BLaER1 treated with 17β-estradiol and CSF1 and Interleukin-3, amounts not matched to agents 10 nM and 100 nM (cell line): ENCODE measurements around the gene GPRC5C.

Experiments used
- H3K27ac ChIP-seq, 11 experiments: shearing (Covaris generic); formaldehyde crosslinking; 2 replicates each; pipeline ENCODE4 v1.8.1; 2022
- H3K27me3 ChIP-seq, 11 experiments: shearing (Covaris generic); formaldehyde crosslinking; 2 replicates each; pipeline ENCODE4 v1.8.1; 2022
- H3K36me3 ChIP-seq, 11 experiments: shearing (Covaris generic); formaldehyde crosslinking; 2 replicates each; pipeline ENCODE4 v1.8.1; 2022
- H3K4me1 ChIP-seq, 10 experiments: shearing (Covaris generic); formaldehyde crosslinking; 2 replicates each; pipeline ENCODE4 v1.8.1; 2022
- H3K4me2 ChIP-seq, 11 experiments: shearing (Covaris generic); formaldehyde crosslinking; 2 replicates each; pipeline ENCODE4 v1.8.1; 2022
- H3K4me3 ChIP-seq, 10 experiments: shearing (Covaris generic); formaldehyde crosslinking; 2 replicates each; pipeline ENCODE4 v1.8.1; 2022
- H3K9ac ChIP-seq, 11 experiments: shearing (Covaris generic); formaldehyde crosslinking; 2 replicates each; pipeline ENCODE4 v1.8.1; 2022
- H3K9me3 ChIP-seq, 11 experiments: shearing (Covaris generic); formaldehyde crosslinking; replicated peaks in 1 of 11; 2 replicates each; pipeline ENCODE4 v1.8.1; 2022
- H4K20me1 ChIP-seq, 11 experiments: shearing (Covaris generic); formaldehyde crosslinking; 2 replicates each; pipeline ENCODE4 v1.8.1; 2022
- Cebpa-rat ChIP-seq, 11 experiments: shearing (Covaris generic); IDR thresholded peaks; 2 replicates each; pipeline ENCODE4 v1.8.1; 2022

The GPRC5C gene

DNA sequence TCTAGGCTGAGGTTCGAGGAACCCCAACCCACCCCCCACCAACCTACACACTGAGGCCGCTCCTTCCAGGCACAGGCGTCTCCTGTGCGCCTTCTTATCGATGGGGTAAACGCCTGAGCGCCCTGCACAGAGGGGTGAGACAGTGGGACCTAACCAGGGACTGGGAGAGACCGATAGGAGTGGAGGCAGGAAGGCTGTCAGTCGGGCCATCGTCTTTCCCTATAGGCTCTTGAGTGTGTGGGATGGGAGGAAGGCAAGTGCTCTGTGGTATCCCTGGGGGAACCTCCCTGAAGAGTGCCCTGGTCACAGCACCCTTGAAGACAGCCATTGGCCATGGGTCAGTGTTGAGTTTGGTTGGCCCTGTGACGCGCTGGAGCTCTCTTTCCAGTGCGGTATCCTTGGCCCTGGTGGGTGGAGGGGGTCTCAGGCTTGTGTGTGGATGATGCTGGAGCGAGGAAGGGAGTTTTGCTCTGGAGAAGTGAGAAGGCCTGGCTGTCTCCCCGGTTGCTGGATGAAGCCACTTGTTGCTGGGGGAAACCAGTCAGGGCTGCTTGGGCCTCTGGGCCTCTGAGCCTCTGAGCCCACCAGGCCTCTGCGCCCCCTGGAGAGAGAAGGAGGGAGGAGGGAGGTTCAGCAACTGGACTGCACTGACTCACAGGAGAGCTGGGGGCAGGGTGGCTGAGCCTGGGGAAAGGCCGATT is 1.7 kb downstream of the GPRC5C start:
- peaks cover 12 to 24% (median 21%) of the 10 kb centered on the region in 11 experiments for H3K9me3 ChIP-seq
- peak overlapping the region in 1 of 10 experiments; percentile 73; a peak in 1 of 20 replicates for H3K4me3 ChIP-seq
- no peak overlapping the region for H3K9ac ChIP-seq
- peaks cover 36 to 58% (median 52%) of the 10 kb centered on the region in 11 experiments for H3K27me3 ChIP-seq
- peak overlapping the region in 10 of 11 experiments; percentile 2 to 100 (median 44); a peak in 18 of 22 replicates for H3K4me2 ChIP-seq
- TF ChIP-seq Cebpa-rat (IDR thresholded peaks at IDR 0.05): no peak
- H3K36me3 ChIP-seq: peaks cover 0 to 4% (median 0%) of the 10 kb centered on the region in 11 experiments; a peak in 1 of 22 replicates
- H3K27ac ChIP-seq: no peak overlapping the region
- peaks cover 0 to 18% (median 0%) of the 10 kb centered on the region in 11 experiments; a peak in 4 of 22 replicates for H4K20me1 ChIP-seq
- peaks cover 35 to 63% (median 45%) of the 10 kb centered on the region in 10 experiments for H3K4me1 ChIP-seq

GRCh38 chr17:74435775-74436359 is 4.0 kb downstream of the GPRC5C start:
- Histone ChIP-seq H3K9me3 (peaks cover 25 to 46% (median 37%) of the 10 kb centered on the region in 11 experiments), H3K36me3 (peaks cover 0 to 27% (median 0%) of the 10 kb centered on the region in 11 experiments; a peak in 8 of 22 replicates), H3K4me2 (peak overlapping the region in 4 of 11 experiments; percentile 1 to 18 (median 10); a peak in 2 of 22 replicates), H3K4me1 (peaks cover 16 to 50% (median 33%) of the 10 kb centered on the region in 10 experiments), H4K20me1 (peaks cover 0 to 18% (median 0%) of the 10 kb centered on the region in 11 experiments; a peak in 4 of 22 replicates), H3K27me3 (peaks cover 36 to 58% (median 52%) of the 10 kb centered on the region in 11 experiments), H3K9ac (no peak overlapping the region), H3K27ac (no peak overlapping the region), H3K4me3 (no peak overlapping the region)
- TF ChIP-seq Cebpa-rat (IDR thresholded peaks at IDR 0.05): no peak

- peaks cover 0 to 18% (median 0%) of the 10 kb centered on the region in 11 experiments; a peak in 4 of 22 replicates for H4K20me1 ChIP-seq
- TF ChIP-seq Cebpa-rat (IDR thresholded peaks at IDR 0.05): no peak
- peaks cover 20 to 43% (median 23%) of the 10 kb centered on the region in 10 experiments for H3K4me1 ChIP-seq
- H3K27me3 ChIP-seq: peaks cover 22 to 42% (median 37%) of the 10 kb centered on the region in 11 experiments
- no peak overlapping the region for H3K9ac ChIP-seq
- peaks cover 0 to 28% (median 0%) of the 10 kb centered on the region in 11 experiments; a peak in 8 of 22 replicates for H3K36me3 ChIP-seq
- H3K4me3 ChIP-seq: no peak overlapping the region
- peaks cover 25 to 46% (median 37%) of the 10 kb centered on the region in 11 experiments for H3K9me3 ChIP-seq
- no peak overlapping the region for H3K27ac ChIP-seq
- no peak overlapping the region for H3K4me2 ChIP-seq
Observed at GRCh38 chr17:74437702-74438101, 5.8 kb downstream of the GPRC5C start.

- no peak for TF ChIP-seq Cebpa-rat (IDR thresholded peaks at IDR 0.05)
- Histone ChIP-seq H3K4me2 (peak overlapping the region in 10 of 11 experiments; percentile 16 to 58 (median 24); a peak in 15 of 22 replicates), H3K27ac (no peak overlapping the region)
Observed at GRCh38 chr17:74439691-74440567, 8.0 kb downstream of the GPRC5C start.

GRCh38 chr17:74441537-74441936 is 9.6 kb downstream of the GPRC5C start:
- no peak overlapping the region for H3K4me3 ChIP-seq
- H3K9ac ChIP-seq: no peak overlapping the region
- no peak for TF ChIP-seq Cebpa-rat (IDR thresholded peaks at IDR 0.05)
- H4K20me1 ChIP-seq: no peaks in the 10 kb centered on the region
- peaks cover 0 to 28% (median 0%) of the 10 kb centered on the region in 11 experiments; a peak in 8 of 22 replicates for H3K36me3 ChIP-seq
- H3K9me3 ChIP-seq: peaks cover 25 to 42% (median 37%) of the 10 kb centered on the region in 11 experiments
- peaks cover 0 to 6% (median 0%) of the 10 kb centered on the region in 11 experiments; a peak in 7 of 22 replicates for H3K27me3 ChIP-seq
- H3K27ac ChIP-seq: no peak overlapping the region
- H3K4me2 ChIP-seq: no peak overlapping the region
- H3K4me1 ChIP-seq: peaks cover 46 to 58% (median 52%) of the 10 kb centered on the region in 10 experiments

More at GRCh38 chr17:74439691-74440567, 8.0 kb downstream of the GPRC5C start:
- Histone ChIP-seq H3K9me3 (peaks cover 25 to 46% (median 37%) of the 10 kb centered on the region in 11 experiments), H3K27me3 (peaks cover 6 to 20% (median 15%) of the 10 kb centered on the region in 11 experiments; a peak in 20 of 22 replicates), H3K36me3 (peaks cover 0 to 28% (median 0%) of the 10 kb centered on the region in 11 experiments; a peak in 8 of 22 replicates), H3K4me3 (no peak overlapping the region), H3K9ac (no peak overlapping the region), H4K20me1 (peaks cover 0 to 6% (median 0%) of the 10 kb centered on the region in 11 experiments; a peak in 2 of 22 replicates), H3K4me1 (peaks cover 34 to 48% (median 37%) of the 10 kb centered on the region in 10 experiments)

DNA sequence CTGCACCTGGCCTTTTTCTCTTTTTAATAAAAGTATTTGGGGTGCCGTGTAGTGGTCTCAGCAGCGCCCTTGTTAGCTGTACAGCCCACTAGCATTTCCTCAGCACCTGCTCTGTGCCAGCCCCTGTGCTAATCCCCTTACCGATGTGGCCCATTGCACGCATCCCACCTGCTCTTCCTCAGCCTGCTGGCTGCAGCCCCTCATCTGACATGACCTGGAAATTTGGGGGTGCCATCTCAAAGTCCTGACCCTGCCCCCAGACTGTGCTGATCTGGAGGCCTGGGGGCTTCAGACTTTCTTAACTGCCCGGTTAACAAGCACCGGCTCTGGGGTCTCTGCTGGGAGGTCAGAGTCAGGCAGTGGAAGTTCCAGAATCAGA is 10.4 kb downstream of the GPRC5C start:
- no peak for TF ChIP-seq Cebpa-rat (IDR thresholded peaks at IDR 0.05)
- Histone ChIP-seq H3K4me3 (peak overlapping the region in 3 of 10 experiments; percentile 37 to 59 (median 38); a peak in 2 of 20 replicates), H3K27me3 (no peaks in the 10 kb centered on the region), H3K4me2 (peak overlapping the region; percentile 80 to 96 (median 90)), H3K36me3 (peaks cover 0 to 28% (median 0%) of the 10 kb centered on the region in 11 experiments; a peak in 8 of 22 replicates), H3K27ac (peak overlapping the region in 9 of 11 experiments; percentile 71 to 88 (median 84); a peak in 14 of 22 replicates), H3K9me3 (peaks cover 25 to 34% (median 30%) of the 10 kb centered on the region in 11 experiments), H3K4me1 (peaks cover 53 to 65% (median 60%) of the 10 kb centered on the region in 10 experiments), H4K20me1 (no peaks in the 10 kb centered on the region), H3K9ac (peak overlapping the region in 8 of 11 experiments; percentile 65 to 79 (median 75); a peak in 7 of 22 replicates)

GRCh38 chr17:74442670-74443515 is 11.0 kb downstream of the GPRC5C start:
- Histone ChIP-seq H3K27ac (peak overlapping the region; percentile 71 to 88 (median 83)), H3K4me3 (peak overlapping the region in 8 of 10 experiments; percentile 9 to 59 (median 41); a peak in 15 of 20 replicates), H4K20me1 (no peaks in the 10 kb centered on the region), H3K36me3 (peaks cover 0 to 28% (median 0%) of the 10 kb centered on the region in 11 experiments; a peak in 8 of 22 replicates), H3K27me3 (no peaks in the 10 kb centered on the region), H3K9me3 (peaks cover 19 to 28% (median 24%) of the 10 kb centered on the region in 11 experiments), H3K9ac (peak overlapping the region; percentile 65 to 79 (median 74); a peak in 21 of 22 replicates), H3K4me1 (peaks cover 53 to 71% (median 66%) of the 10 kb centered on the region in 10 experiments), H3K4me2 (peak overlapping the region; percentile 80 to 96 (median 90))
- TF ChIP-seq Cebpa-rat (IDR thresholded peaks at IDR 0.05): no peak
